GOT3 (cell line): ENCODE data around the gene PDE4D.
"Not testable (repeated sequence)": the region's sequence is repeated elsewhere in the genome, so short reads cannot be mapped to it uniquely, and the experiment has no call there.

Experiments
- DNase-seq: peaks from one replicate; lab custom pipeline; 2025; ENCODE audit warnings: mixed read lengths; lab: John Stamatoyannopoulos, UW

The PDE4D gene

DNA sequence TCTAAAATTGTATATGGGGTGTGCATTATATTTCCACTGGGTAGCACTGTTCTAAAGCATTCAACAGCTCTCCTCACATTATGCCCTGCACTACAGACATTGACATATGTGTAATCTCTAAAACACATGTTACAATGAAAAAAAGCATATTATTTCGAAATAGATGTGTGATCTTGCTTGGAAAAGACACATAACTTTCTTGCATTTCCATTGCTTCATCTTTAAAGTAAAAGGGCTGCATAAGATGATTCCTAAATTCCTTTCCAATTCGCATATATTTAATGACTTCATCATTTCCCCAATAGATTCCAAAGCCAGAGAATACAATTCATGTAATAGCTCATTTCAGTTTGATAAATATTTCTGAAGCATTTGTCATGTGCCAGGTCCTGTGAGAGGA, 566.9 kb downstream of the PDE4D start:
- DNase-seq, result no peak

GRCh38 chr5:59325070-59325469, 568.5 kb downstream of the PDE4D start:
- DNase-seq, result no peak

DNA sequence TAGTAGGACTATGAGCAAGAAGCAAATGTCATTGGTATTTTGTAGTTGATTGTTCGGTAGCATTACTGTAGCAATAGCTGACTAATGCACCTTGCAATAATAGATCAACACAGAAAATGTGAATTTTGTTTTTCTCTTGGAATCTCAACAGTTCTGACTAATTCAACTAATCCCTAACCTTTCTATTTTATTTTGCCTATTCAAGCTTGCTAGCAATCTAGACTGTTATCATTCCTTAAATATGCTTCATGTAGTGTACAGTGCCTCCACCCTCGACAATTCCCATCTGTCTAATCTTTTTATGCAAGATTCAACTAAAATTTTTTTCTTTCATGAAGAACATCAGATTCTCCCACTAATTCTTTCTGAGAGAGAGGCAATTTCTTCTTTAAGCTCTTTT, 570.6 kb downstream of the PDE4D start:
- DNase-seq, result no peak

- DNase-seq, result no peak
Measured at GRCh38 chr5:59322058-59322457, 571.5 kb downstream of the PDE4D start.

- DNase-seq, result no peak
Measured at GRCh38 chr5:59321642-59322041, 571.9 kb downstream of the PDE4D start.

DNA sequence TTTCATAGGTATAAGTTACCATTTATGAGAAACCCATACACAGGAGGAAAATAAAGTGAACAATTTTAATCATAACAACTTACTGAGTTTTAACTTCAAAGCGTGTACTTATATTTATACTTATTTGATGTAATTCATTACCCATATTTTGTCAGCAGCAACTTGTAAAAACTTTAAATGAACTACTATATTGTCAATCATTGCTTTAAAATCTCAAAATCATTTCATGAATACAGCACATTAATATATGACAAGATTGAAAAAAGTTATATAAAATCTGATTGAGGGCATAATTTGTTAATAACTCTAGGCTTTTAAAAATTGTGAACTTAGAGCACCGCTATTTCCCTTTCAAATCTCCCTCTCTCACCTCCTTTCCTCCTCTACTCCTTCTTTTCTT, 573.1 kb downstream of the PDE4D start:
- DNase-seq, result no peak

- no peak for DNase-seq
Measured at GRCh38 chr5:59319250-59319649, 574.3 kb downstream of the PDE4D start.

GRCh38 chr5:59317774-59318205, 575.7 kb downstream of the PDE4D start:
- no peak for DNase-seq

DNA sequence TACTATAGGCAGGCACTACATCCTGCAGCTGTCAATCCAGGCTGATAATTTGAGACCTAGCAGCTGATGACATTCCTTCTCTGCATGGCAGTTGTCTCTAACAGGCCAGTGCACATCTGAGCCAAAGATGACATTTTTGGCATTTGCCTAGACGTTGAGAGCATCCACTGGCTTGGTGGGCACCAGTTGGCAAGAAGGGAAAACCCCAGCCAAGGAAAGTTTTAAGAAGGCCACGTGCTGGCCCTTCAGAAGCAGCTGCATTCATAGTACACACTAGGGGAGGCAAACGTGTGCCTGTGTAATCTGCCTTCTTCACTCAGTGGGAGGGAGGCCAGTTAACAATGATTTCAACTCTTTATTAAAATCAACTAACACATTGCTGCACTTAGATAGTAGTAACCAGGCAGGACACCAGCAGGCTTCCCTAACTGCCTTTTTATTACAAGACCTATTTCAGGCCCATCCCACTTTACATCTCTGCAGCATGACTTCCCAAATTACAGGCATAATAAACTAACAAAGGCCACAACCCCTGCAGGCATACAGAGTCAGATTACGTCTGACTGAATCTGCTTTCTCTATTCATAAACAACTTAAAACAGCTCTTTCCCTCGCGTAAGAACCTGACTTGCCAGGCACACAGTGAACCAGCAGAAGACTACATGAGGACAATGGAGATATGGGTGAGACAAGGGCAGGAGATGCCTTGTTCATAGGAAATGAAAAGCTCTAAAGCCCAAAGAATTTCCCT, 576.3 kb downstream of the PDE4D start:
- no peak for DNase-seq

- DNase-seq, result no peak
Measured at GRCh38 chr5:59312223-59312622, 581.3 kb downstream of the PDE4D start.

DNA sequence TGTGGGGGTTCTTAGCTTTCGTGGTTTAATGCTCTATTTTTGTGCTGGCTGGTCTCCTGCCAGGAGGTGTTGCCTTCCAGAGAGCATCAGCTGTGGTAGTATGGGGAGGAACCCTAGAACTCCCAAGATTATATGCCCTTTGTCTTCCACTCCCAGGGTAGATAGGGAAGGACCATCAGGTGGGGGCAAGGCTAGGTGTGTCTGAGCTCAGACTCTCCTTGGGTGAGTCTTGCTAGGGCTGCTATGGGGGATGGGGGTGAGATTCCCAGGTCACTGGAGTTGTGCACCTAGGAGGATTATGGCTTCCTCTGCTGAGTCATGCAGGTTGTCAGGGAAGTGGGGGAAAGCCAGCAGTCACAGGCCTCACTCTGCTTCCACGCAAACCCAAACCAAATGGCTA, 584.8 kb downstream of the PDE4D start:
- not testable (repeated sequence) for DNase-seq

- DNase-seq, result not testable (repeated sequence)
Measured at GRCh38 chr5:59303289-59303716, 590.2 kb downstream of the PDE4D start.

- not testable (repeated sequence) for DNase-seq
Measured at GRCh38 chr5:59302509-59302908, 591.0 kb downstream of the PDE4D start.

GRCh38 chr5:59301727-59302126, 591.8 kb downstream of the PDE4D start:
- DNase-seq, result no peak

GRCh38 chr5:59300930-59301329, 592.6 kb downstream of the PDE4D start:
- no peak for DNase-seq

DNA sequence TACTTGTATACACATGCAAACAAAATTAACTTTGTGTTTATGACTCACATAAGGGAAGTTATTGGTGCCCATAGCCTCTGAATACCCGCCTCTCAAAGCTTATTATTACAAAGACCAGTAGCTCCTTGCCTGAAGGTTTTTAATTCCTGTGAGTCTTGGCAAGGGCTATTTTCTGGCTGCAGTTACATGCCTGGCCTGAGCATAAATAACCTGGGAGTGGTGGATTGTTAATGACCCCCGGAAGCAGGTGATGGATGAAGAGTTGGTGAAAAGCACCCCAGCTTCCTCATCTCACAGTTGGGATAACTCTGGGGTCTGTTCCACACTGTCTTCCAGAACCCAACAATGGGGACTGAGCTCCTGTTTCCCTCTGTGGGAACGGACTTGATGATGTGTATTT, 594.5 kb downstream of the PDE4D start:
- DNase-seq, result no peak

DNA sequence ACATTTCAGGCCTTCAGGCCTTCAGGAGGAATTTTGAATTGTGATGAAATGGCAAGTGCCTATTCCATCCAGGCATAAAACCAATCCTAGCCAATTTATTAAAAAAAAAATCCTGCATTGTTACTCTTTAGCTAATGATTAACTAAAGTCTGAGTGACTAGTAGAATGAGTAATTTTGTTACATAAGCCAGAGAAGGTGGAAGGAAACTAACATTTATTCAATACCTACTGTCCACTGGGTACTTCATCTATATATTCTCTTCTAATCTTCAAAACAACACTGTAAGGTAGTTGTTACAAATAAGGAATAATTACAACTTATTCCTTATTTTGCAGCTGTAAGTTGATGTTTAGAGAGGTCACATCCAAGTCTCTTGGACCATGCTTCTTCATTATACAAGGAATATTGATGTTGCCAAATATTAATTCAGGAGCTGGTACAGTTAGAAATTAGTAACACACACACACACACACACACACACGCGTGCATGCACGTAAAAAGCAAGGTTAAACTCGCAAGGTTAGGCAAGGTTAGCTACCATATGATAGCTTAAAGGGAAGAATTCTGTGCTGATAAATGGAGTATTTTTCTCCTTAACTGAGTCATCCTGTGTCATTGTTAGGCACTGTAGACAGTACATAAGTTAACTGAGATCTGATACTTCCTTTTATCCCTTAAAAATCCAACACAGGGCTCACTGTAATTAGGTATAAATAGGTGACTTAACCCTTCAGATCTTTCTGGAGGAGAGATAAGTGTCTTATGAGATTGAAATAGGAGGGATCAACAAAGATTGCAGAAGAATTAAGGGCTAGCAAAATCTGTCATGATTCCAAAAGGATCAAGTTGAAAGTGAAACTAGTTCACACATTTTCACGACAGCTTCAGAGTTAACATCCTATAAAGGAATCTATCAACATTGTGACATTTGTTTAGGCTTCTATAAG, 596.9 kb downstream of the PDE4D start:
- no peak for DNase-seq

DNA sequence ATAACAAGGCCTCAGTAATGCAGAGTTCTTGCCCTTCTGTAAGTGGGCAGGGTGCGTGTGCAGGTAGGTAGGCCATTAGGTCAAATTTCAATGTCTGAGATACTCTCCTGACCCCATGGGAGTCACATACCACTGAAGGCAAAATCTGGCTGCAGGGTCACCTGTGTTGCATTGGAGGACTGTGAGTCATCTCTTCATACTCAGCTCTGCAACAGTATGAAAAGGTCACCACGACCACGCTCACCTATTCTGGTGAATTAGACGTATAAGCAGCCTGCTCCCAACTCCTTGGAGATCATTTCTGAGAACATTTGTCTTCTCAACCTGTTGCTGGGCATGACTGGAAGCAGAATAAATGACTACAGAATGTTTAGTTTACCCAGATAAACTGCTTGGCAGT, 599.8 kb downstream of the PDE4D start:
- no peak for DNase-seq

DNA sequence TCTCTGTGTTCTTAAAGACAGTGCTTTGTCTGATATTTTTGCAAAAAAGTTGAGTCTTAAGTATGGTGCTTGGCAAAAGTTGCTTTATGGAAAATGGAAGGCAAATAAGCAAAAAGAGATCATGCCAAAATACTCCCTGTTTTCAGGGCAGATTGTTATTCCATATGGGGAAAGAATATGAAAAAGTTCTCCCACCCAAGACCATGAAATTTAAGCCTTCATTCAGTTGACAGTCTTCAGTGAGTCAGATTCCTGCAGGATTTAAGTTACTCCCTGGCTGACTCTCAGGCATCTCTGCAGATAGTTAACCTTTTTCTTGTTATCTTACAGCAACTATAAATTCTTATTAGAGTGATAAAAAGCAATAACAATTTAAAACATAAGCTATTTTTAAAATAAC, 601.6 kb downstream of the PDE4D start:
- no peak for DNase-seq

DNA sequence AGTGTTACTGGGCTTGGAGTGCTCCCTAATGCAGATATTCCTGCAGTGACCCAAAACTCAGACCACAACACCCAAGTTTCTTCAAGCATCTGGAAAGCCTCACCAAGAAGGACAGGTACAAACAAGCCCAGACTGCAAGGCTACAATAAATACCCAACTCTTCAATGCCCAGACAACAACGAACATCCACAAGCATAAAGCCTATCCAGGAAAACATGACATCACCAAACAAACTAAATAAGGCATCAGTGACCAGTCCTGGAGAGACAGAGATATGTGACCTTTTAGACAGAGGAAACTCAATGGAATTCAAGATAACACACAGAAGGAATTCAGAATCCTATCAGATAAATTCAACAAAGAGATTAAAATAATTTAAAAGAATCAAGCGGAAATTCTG, 605.6 kb downstream of the PDE4D start:
- DNase-seq, result no peak

- DNase-seq, result no peak
Measured at GRCh38 chr5:59287361-59287760, 606.2 kb downstream of the PDE4D start.

DNA sequence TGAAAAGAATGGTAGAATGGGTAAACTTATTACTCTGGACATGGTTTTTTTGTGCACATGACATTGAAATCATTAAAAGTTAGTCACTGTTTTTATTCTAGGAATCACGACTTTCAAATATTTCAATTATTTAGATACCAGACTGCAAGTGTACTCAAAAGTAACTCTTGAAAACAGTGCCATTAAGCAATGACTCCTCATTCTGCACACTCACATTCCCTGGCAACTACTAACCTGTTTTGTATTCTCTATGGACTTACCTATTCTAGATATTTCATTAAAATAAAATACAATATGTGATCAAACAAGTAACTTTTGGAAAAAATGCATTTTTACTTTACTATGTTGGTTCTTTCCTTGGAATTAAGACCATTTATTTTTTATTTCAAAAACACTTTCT, 607.0 kb downstream of the PDE4D start:
- no peak for DNase-seq
